Naive thymus-derived CD8-positive, alpha-beta T cell (primary cell): ENCODE data around the gene ZNF2. TPM values are rescaled to one million over a fixed set of nuclear protein-coding genes. Genes with fewer than 3 reads are reported as not detected.

ENCODE experiments used
- ATAC-seq, 2 donors: fragments of 150-1000 bp; cut with Tn5 transposase in 1 of 2; sonication (Bioruptor Pico), chemical (Tn5 transposase) in 1 of 2; 1 replicate in 1 of 2; 2 replicates in 1 of 2; pipeline ENCODE4 v1.10.0; 2021; ENCODE audit warnings: mild to moderate bottlenecking in 2 of 2, moderate library complexity in 2 of 2
- POLR2A ChIA-PET: fragments of 350-600 bp; sonication (Branson Sonifier 250); formaldehyde crosslinking; loops from one replicate; lab custom pipeline; 2021; ENCODE audit warnings: antibody characterized with exemption; lab: Charles Lee
- DNase-seq, 10 donors: peaks; one replicate each; pipeline versions ENCODE4 v3.0.0 to v3.0.0-alpha.2; 2020 to 2022
- H3K27ac Mint-ChIP-seq, 10 donors: one replicate each; pipeline ENCODE4 v1.8.0; 2020 to 2022; ENCODE audit warnings: mild to moderate bottlenecking in 10 of 10, mixed read lengths in 10 of 10, moderate library complexity in 4 of 10, inconsistent platforms in 1 of 10
- H3K27me3 Mint-ChIP-seq, 5 donors: one replicate each; pipeline ENCODE4 v1.8.0; 2021 to 2022; ENCODE audit warnings: mixed read lengths in 5 of 5
- H3K36me3 Mint-ChIP-seq, 3 donors: one replicate each; pipeline ENCODE4 v1.8.0; 2020 to 2022; ENCODE audit warnings: mixed read lengths in 3 of 3, mild to moderate bottlenecking in 2 of 3, inconsistent platforms in 1 of 3
- H3K4me1 Mint-ChIP-seq, 4 donors: one replicate each; pipeline ENCODE4 v1.8.0; 2021 to 2022; ENCODE audit warnings: mixed read lengths in 4 of 4
- H3K4me3 Mint-ChIP-seq, 10 donors: one replicate each; pipeline ENCODE4 v1.8.0; 2020 to 2022; ENCODE audit warnings: mild to moderate bottlenecking in 10 of 10, mixed read lengths in 10 of 10, moderate library complexity in 6 of 10, inconsistent platforms in 1 of 10
- H3K9me3 Mint-ChIP-seq, 9 donors: one replicate each; pipeline ENCODE4 v1.8.0; 2020 to 2022; ENCODE audit warnings: mixed read lengths in 9 of 9, mild to moderate bottlenecking in 3 of 9, inconsistent platforms in 1 of 9, moderate library complexity in 1 of 9
- polyA plus RNA-seq, 3 donors: library from polyadenylated mRNA; unstranded; fragments of 300-500 nt; fragmentation: Illumina TruSeq; gene quantifications; one replicate each; pipeline ENCODE4 v1.2.3, GENCODE V29; 2021
- total RNA-seq, 8 experiments: library from RNA in 2 of 8; stranded (reverse) in 2 of 8; gene quantifications; one replicate each; pipeline ENCODE4 v1.2.3 and lab custom pipeline; 2021 to 2026

The ZNF2 gene
- total and polyA plus RNA-seq, 5 experiments from 2014 or later: 2.5 to 4.7 (median 4.0) TPM

DNA sequence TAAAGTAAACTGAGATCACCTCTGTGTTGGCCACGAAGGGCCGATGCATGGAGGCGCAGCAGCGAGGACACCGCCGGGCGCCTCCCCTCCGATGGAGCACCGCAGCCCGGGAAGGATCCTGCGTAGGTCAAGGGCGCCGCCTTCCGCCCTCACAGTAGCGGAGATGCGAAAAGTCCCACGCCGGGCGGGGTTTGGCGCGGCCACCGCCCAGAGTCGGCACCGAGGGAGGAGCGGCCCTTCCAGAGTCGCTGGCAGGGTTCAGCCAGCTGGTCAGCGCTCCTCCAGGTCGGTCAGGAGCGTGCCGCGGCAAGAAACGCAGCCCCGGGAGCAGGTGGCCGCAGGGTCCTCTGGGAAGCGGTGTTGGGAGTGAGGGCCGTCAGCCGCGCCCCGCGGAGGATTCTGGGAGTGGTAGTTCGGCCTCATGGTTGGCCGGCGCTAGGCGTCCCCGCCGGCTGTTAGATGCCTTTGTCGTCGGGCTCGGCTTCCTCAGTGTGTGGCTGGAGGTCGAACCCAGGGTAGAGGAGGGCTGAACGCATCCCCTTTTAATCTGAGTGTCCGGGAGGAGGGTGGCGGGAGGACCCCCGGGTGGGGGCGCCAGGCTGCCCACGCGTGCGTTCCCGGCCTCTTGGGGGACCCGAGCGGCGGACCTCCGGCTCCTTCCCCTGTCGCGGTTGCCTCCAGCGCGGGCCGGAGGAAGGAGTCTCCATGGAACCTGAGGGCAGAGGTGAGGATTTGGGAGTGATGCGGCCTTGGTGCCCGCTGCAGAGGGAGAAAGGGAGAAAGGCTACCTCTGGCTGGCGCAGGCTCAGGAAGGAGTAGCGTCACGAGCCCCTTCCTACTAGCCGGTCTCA, 41.7 kb downstream of the ZNF2 start, which contains the start of gene ZNF892:
Gene ZNF892 (plus strand): TSS at position 411 of the 851 bp plus-strand sequence. CDS start 295 bp downstream, at position 706.
- POLR2A ChIA-PET: interaction anchor here (0.5 to 0.9 kb wide), 2 partner anchors 12 to 42 kb away, joined by 3 read pairs; partner anchors contain the start of gene ZNF2
- Mint-ChIP-seq H3K27me3 (no peaks in the 10 kb centered on the region), H3K9me3 (peaks cover 0 to 35% (median 27%) of the 10 kb centered on the region in 9 donors), H3K27ac (peak within 1 kb of the TSS; percentile 81 to 95 (median 89)), H3K4me1 (peaks cover 13 to 32% (median 27%) of the 10 kb centered on the region in 4 donors), H3K4me3 (peak within 1 kb of the TSS; percentile 91 to 97 (median 94)), H3K36me3 (peaks cover 31 to 44% (median 37%) of the 10 kb centered on the region in 3 donors)
- DNase-seq: peak; percentile 57 to 83 (median 68)
- ATAC-seq: peak; percentile 93 to 95

DNA sequence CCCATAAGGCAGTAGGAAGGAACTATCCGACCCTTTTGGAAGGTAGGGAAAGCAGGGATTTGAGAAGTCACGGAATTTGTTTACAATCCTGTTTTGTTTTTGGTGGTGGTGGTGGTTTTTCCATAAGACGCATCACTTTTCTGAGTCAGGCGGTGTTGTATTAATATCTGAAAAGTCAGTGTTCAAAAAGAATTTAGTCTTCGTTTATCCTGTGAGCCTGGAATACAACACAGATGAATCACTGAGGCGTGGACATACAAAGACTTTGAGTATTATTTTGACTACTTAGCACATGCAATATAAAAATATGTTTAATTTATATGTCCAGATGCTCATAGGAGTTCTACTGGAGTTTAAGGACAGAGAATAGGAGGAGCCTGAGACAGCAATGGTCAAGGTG, 42.5 kb downstream of the ZNF2 start:
- Mint-ChIP-seq H3K9me3 (peaks cover 1 to 42% (median 33%) of the 10 kb centered on the region in 9 donors), H3K36me3 (peaks cover 39 to 49% (median 44%) of the 10 kb centered on the region in 3 donors), H3K4me3 (peak overlapping the region; percentile 91 to 97 (median 94)), H3K4me1 (peaks cover 13 to 32% (median 27%) of the 10 kb centered on the region in 4 donors), H3K27me3 (no peaks in the 10 kb centered on the region), H3K27ac (peak overlapping the region; percentile 36 to 90 (median 82))
- DNase-seq: no peak
- POLR2A ChIA-PET: no interaction called here
- ATAC-seq: no peak

DNA sequence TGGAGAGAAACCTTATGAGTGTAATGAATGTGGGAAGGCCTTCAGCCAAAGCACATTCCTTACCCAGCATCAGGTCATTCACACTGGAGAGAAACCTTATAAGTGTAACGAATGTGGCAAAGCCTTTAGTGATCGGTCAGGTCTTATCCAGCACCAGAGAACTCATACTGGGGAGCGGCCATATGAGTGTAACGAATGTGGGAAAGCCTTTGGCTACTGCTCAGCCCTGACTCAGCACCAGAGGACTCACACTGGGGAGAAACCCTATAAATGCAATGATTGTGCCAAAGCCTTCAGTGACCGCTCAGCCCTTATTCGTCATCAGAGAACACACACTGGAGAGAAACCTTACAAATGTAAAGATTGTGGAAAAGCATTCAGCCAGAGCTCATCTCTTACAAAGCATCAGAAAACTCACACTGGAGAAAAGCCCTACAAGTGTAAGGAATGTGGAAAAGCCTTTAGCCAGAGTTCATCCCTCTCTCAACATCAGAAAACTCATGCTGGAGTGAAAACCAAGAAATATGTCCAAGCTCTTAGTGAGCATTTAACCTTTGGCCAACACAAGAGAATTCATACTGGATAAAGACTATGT, 49.5 kb downstream of the ZNF2 start:
- Mint-ChIP-seq H3K27ac (no peak overlapping the region), H3K27me3 (no peaks in the 10 kb centered on the region), H3K4me1 (peaks cover 0 to 3% (median 1%) of the 10 kb centered on the region in 4 donors), H3K9me3 (peaks cover 37 to 100% (median 82%) of the 10 kb centered on the region in 9 donors), H3K4me3 (peak overlapping the region in 1 of 10 donors; percentile 24), H3K36me3 (peaks cover 84 to 99% (median 91%) of the 10 kb centered on the region in 3 donors)
- no peak for ATAC-seq
- POLR2A ChIA-PET: no interaction called here
- no peak for DNase-seq

DNA sequence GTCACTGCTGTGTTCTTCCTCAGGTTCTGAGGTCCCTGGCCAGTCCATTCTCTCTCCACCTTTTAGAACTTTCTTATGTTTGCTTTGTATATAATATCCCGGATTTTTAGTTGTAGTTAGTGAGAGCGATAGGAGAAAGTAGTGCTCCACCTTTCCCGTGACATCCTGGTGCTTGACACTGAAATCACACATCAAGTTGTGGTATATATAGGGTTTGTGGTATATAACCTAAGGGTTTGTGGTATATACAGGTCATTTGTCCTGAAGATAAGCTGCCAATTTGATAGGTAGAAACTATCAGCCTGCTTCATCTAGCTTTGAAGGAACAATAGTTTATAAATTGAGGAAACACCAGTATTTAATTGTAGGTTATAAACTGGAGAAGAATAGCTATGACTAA, 54.8 kb downstream of the ZNF2 start:
- Mint-ChIP-seq H3K4me3 (no peak overlapping the region), H3K4me1 (peaks cover 0 to 1% (median 0%) of the 10 kb centered on the region in 4 donors), H3K27me3 (no peaks in the 10 kb centered on the region), H3K9me3 (peaks cover 20 to 100% (median 65%) of the 10 kb centered on the region in 9 donors), H3K36me3 (peaks cover 52 to 93% (median 84%) of the 10 kb centered on the region in 3 donors), H3K27ac (no peak overlapping the region)
- ATAC-seq (no peak), DNase-seq (no peak)
- POLR2A ChIA-PET: no interaction called here

DNA sequence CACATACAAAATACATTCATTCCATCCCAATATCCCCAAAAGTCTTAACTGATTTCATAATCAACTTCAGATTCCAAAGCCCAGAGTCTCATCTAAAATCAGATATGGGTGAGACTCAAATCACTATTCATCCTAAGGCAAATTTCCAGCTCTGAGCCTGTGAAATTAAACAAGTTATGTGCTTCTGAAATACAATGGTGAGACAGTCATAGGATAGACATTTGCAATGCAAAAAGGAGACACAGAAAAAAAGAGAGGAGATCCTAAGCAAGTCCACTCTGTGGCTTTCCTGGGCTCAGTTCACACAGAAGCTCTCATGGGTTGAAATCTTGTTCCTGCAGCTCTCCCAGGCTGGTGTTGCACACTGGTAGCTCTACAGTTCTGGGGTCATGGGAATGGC, 60.0 kb downstream of the ZNF2 start:
- Mint-ChIP-seq H3K4me1 (no peaks in the 10 kb centered on the region), H3K27ac (no peak overlapping the region), H3K36me3 (peaks cover 36 to 80% (median 71%) of the 10 kb centered on the region in 3 donors), H3K9me3 (peaks cover 16 to 97% (median 56%) of the 10 kb centered on the region in 9 donors), H3K4me3 (no peak overlapping the region), H3K27me3 (peaks cover 0 to 2% (median 0%) of the 10 kb centered on the region in 5 donors)
- DNase-seq (no peak), ATAC-seq (no peak)
- POLR2A ChIA-PET: no interaction called here

DNA sequence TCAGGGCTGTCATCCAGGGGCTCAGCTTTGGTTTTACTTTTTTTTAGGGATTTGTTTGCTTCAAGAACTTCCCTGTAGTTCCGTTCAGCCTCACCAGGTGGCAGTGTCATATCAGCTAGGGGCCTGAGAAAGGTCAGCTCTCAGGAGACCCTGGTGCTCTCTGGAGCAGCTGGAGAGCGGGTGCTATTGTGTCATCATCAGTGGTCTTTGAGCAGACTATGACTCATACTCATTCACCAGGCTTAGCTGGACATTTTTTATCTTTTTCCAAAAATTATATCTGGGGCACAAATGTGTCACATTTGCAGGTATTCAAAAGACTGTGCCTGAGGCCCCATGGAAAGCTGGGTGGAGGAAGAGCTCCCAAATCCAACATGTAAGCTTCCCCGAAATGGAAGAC, 66.1 kb downstream of the ZNF2 start:
- H3K4me1 Mint-ChIP-seq: no peaks in the 10 kb centered on the region
- H3K4me3 Mint-ChIP-seq: no peak overlapping the region
- ATAC-seq: no peak
- H3K36me3 Mint-ChIP-seq: peaks cover 30 to 63% (median 60%) of the 10 kb centered on the region in 3 donors
- DNase-seq: no peak
- POLR2A ChIA-PET: no interaction called here
- peaks cover 0 to 2% (median 0%) of the 10 kb centered on the region in 5 donors for H3K27me3 Mint-ChIP-seq
- H3K27ac Mint-ChIP-seq: no peak overlapping the region
- peaks cover 4 to 96% (median 50%) of the 10 kb centered on the region in 9 donors for H3K9me3 Mint-ChIP-seq

DNA sequence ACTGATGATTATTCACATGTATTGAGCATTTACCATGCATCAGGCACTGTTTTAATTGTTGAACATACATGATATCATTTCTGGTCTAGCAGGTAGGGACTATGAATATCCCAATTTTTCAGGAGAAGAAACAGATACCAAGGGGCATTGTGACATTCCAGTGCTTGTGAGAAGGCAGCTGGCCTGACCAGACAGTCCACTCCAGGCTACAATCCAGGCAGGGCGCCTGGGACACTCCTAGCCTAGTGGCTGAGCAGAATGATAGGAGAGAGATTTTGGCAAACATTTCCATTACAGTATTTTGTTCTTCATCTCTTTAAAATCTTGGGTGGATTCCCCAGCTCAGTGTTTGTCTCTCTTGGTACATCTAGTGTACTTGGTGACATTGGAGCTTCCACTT, 66.6 kb downstream of the ZNF2 start:
- Mint-ChIP-seq H3K27me3 (peaks cover 0 to 2% (median 0%) of the 10 kb centered on the region in 5 donors), H3K9me3 (peaks cover 4 to 96% (median 52%) of the 10 kb centered on the region in 9 donors)

More for the DNA sequence above, 66.6 kb downstream of the ZNF2 start:
- Mint-ChIP-seq H3K4me1 (no peaks in the 10 kb centered on the region), H3K36me3 (peaks cover 30 to 66% (median 58%) of the 10 kb centered on the region in 3 donors), H3K27ac (no peak overlapping the region), H3K4me3 (no peak overlapping the region)
- POLR2A ChIA-PET: no interaction called here
- no peak for ATAC-seq
- DNase-seq: no peak

Other genes starting within 250 kb of the ZNF2 start
- 100 to 1,000 TPM; 116 to 117 TPM for gene MAL, start 140.1 kb upstream of the ZNF2 start, total RNA-seq
- gene MAL, start 140.1 kb upstream of the ZNF2 start, polyA plus RNA-seq: 100 to 1,000 TPM; 158 to 284 (median 273) TPM
- gene MRPS5, start 44.0 kb upstream of the ZNF2 start, total RNA-seq: 10 to 100 TPM; 59.0 to 66.0 TPM
- 10 to 100 TPM; 37.2 to 54.6 (median 43.0) TPM for gene MRPS5, start 44.0 kb upstream of the ZNF2 start, polyA plus RNA-seq
- gene ZNF514, start 6.0 kb upstream of the ZNF2 start, total RNA-seq: 10 to 100 TPM; 42.3 to 43.9 TPM
- 10 to 100 TPM; 10.0 to 11.2 (median 10.3) TPM for gene ZNF514, start 6.0 kb upstream of the ZNF2 start, polyA plus RNA-seq
- 1 to 10 TPM; 3.0 to 4.0 TPM for gene ZNF892, start 41.7 kb downstream of the ZNF2 start, total RNA-seq
- gene ZNF892, start 41.7 kb downstream of the ZNF2 start, polyA plus RNA-seq: 1 to 10 TPM in 1 of 3 donors, under 1 TPM in 2; 0.65 to 1.7 (median 0.88) TPM
- under 1 TPM; 0.88 to 0.91 TPM for gene PROM2, start 108.6 kb downstream of the ZNF2 start, total RNA-seq
- gene PROM2, start 108.6 kb downstream of the ZNF2 start, polyA plus RNA-seq: not detected
- gene KCNIP3, start 131.5 kb downstream of the ZNF2 start, total RNA-seq: not detected
- gene KCNIP3, start 131.5 kb downstream of the ZNF2 start, polyA plus RNA-seq: not detected
- 10 to 100 TPM; 30.8 to 35.2 TPM for gene FAHD2A, start 236.9 kb downstream of the ZNF2 start, total RNA-seq
- gene FAHD2A, start 236.9 kb downstream of the ZNF2 start, polyA plus RNA-seq: 10 to 100 TPM; 19.3 to 21.5 (median 20.6) TPM